Keratinocyte (primary cell): Measurements from ENCODE around the gene C2CD4A. TPM values are rescaled to one million over a fixed set of nuclear protein-coding genes. Genes with fewer than 3 reads are reported as not detected.

Source experiments
- DNase-seq: peaks from one replicate; pipeline ENCODE4 v3.0.0-alpha.2; 2011; ENCODE audit warnings: low read depth, missing footprints, low spot score
- FAIRE-seq: peaks from 2 replicates; lab custom pipeline; 2011; peaks lifted over from hg19 to GRCh38; lab: Jason Lieb, UNC
- H2AFZ ChIP-seq: 2 replicates; pipeline ENCODE4 v1.6.0; 2012; ENCODE audit warnings: low read length, control low read depth, inconsistent platforms; ENCODE audit not compliant: control insufficient read depth
- H3K27ac ChIP-seq: 2 replicates; pipeline ENCODE4 v1.5.1; 2011; ENCODE audit warnings: low read length; ENCODE audit not compliant: control insufficient read depth, insufficient read depth
- H3K27me3 ChIP-seq: 3 replicates; pipeline ENCODE4 v1.6.0; 2011; ENCODE audit warnings: low read length; ENCODE audit not compliant: control insufficient read depth, insufficient read depth; ENCODE audit errors: extremely low read depth
- H3K36me3 ChIP-seq, 2 experiments: 2 replicates in 1 of 2; 3 replicates in 1 of 2; pipeline ENCODE4 v1.5.1; 2011; ENCODE audit warnings: low read length in 2 of 2, mild to moderate bottlenecking in 1 of 2; ENCODE audit not compliant: control insufficient read depth in 2 of 2, insufficient read depth in 2 of 2; ENCODE audit errors: extremely low read depth in 1 of 2
- H3K4me1 ChIP-seq: 3 replicates; pipeline ENCODE4 v1.5.1; 2011; ENCODE audit warnings: low read length; ENCODE audit not compliant: control insufficient read depth, insufficient read depth; ENCODE audit errors: extremely low read depth
- H3K4me2 ChIP-seq: 3 replicates; pipeline ENCODE4 v1.6.0; 2011; ENCODE audit warnings: low read depth, low read length; ENCODE audit not compliant: control insufficient read depth, insufficient read depth; ENCODE audit errors: extremely low read depth
- H3K4me3 ChIP-seq, 3 experiments: fragments of 200-600 bp in 1 of 3; sonication (generic) in 1 of 3; 2 replicates in 2 of 3; 3 replicates in 1 of 3; pipeline ENCODE4 v1.5.1; 2011 to 2016; ENCODE audit warnings: low read length in 3 of 3, mild to moderate bottlenecking in 3 of 3, control low read depth in 2 of 3, inconsistent platforms in 1 of 3, low read depth in 1 of 3, mixed read lengths in 1 of 3, mixed run types in 1 of 3, moderate library complexity in 1 of 3; ENCODE audit not compliant: control insufficient read depth in 2 of 3, insufficient read depth in 2 of 3; ENCODE audit errors: extremely low read depth in 1 of 3
- H3K79me2 ChIP-seq: 2 replicates; pipeline ENCODE4 v1.6.0; 2012; ENCODE audit warnings: low read length; ENCODE audit not compliant: control insufficient read depth, insufficient read depth
- H3K9ac ChIP-seq: 3 replicates; pipeline ENCODE4 v1.6.0; 2011; ENCODE audit warnings: low read length; ENCODE audit not compliant: control insufficient read depth, insufficient read depth; ENCODE audit errors: extremely low read depth
- H3K9me1 ChIP-seq: 3 replicates; pipeline ENCODE4 v1.6.0; 2011; ENCODE audit warnings: low read length; ENCODE audit not compliant: control insufficient read depth, insufficient read depth; ENCODE audit errors: extremely low read depth
- H3K9me3 ChIP-seq: 2 replicates; pipeline ENCODE4 v1.5.1; 2012; ENCODE audit warnings: low read depth, low read length; ENCODE audit not compliant: control insufficient read depth
- H4K20me1 ChIP-seq: 3 replicates; pipeline ENCODE4 v1.6.0; 2011; ENCODE audit warnings: low read length; ENCODE audit not compliant: control insufficient read depth, insufficient read depth; ENCODE audit errors: extremely low read depth
- CTCF ChIP-seq, 3 experiments: IDR thresholded peaks in 1 of 3; conservative IDR thresholded peaks in 1 of 3; optimal IDR thresholded peaks in 1 of 3; 2 replicates in 2 of 3; 3 replicates in 1 of 3; pipeline versions ENCODE3 to v1.5.1; 2011; ENCODE audit warnings: low read length in 3 of 3, mild to moderate bottlenecking in 3 of 3, moderate library complexity in 2 of 3, control low read depth in 1 of 3, inconsistent platforms in 1 of 3; ENCODE audit not compliant: insufficient read depth in 2 of 3; ENCODE audit errors: extremely low read depth in 1 of 3
- EZH2 ChIP-seq: IDR thresholded peaks from one replicate; pipeline ENCODE4 v1.6.1; 2012; ENCODE audit warnings: inconsistent platforms, mild to moderate bottlenecking, low read length, moderate library complexity
- dilution Hi-C: fragments of 300-500 bp; cut with MboI; formaldehyde crosslinking; loops from one replicate; pipeline ENCODE4 v1.7.0; 2020; ENCODE audit warnings: low sequenced_read_pairs; ENCODE audit not compliant: extremely low pct_ligation_motif_present
- polyA plus RNA-seq, 5 experiments: library from polyadenylated mRNA; depleted of rRNA in 3 of 5; stranded (reverse) in 3 of 5; stranded (forward) in 1 of 5; unstranded in 1 of 5; fragments of >200 nt; gene quantifications; 1 replicate in 1 of 5; 2 replicates in 3 of 5; 3 replicates in 1 of 5; pipeline versions ENCODE4 v1.2.1 to v1.2.3, GENCODE V29; 2011 to 2012; ENCODE audit warnings: missing spikeins in 2 of 5, low read depth in 1 of 5, low replicate concordance in 1 of 5

The C2CD4A gene
- polyA plus RNA-seq, 1 donor (not counting 4 experiments of a cell fraction or from before 2014, with no cell fraction given) = not detected

GRCh38 chr15:62063825-62064635 is 2.7 kb upstream of the C2CD4A start:
- H3K79me2 ChIP-seq = peaks cover 9% of the 10 kb centered on the region
- H3K36me3 ChIP-seq = no peaks in the 10 kb centered on the region
- FAIRE-seq = no peak
- no peaks in the 10 kb centered on the region for H3K9me3 ChIP-seq
- no peak for DNase-seq
- H3K9me1 ChIP-seq = no peaks in the 10 kb centered on the region
- H3K27me3 ChIP-seq = peaks cover 5% of the 10 kb centered on the region
- H4K20me1 ChIP-seq = no peaks in the 10 kb centered on the region
- no peak overlapping the region for H3K4me3 ChIP-seq
- peak overlapping the region; percentile 42 for H3K27ac ChIP-seq
- H3K4me2 ChIP-seq = peak overlapping the region; percentile 77
- H3K9ac ChIP-seq = peak overlapping the region; percentile 24
- dilution Hi-C loops = no loop called here
- TF ChIP-seq CTCF (optimal IDR thresholded peaks at IDR 0.05 in 1 of 3, IDR thresholded peaks at IDR 0.05 in 1 of 3, conservative IDR thresholded peaks at IDR 0.05 in 1 of 3; ENCODE audit: extremely low read depth in 1 of 3, insufficient read depth in 2 of 3, low read length in 3 of 3) = no peak
- TF ChIP-seq EZH2 = no peak
- peak overlapping the region; percentile 39 for H2AFZ ChIP-seq
- peaks cover 33% of the 10 kb centered on the region for H3K4me1 ChIP-seq

GRCh38 chr15:62067448-62068044 is 769 bp downstream of the C2CD4A start:
- Histone ChIP-seq H3K4me1 (peaks cover 26% of the 10 kb centered on the region), H3K27ac (no peak overlapping the region)
- TF ChIP-seq EZH2 (peak; percentile 89), CTCF (optimal IDR thresholded peaks at IDR 0.05 in 1 of 3, IDR thresholded peaks at IDR 0.05 in 1 of 3, conservative IDR thresholded peaks at IDR 0.05 in 1 of 3; ENCODE audit: extremely low read depth in 1 of 3, insufficient read depth in 2 of 3, low read length in 3 of 3) (no peak)

More at GRCh38 chr15:62067448-62068044, 769 bp downstream of the C2CD4A start:
- DNase-seq (no peak), FAIRE-seq (no peak)
- Histone ChIP-seq H4K20me1 (no peaks in the 10 kb centered on the region), H3K79me2 (no peaks in the 10 kb centered on the region), H2AFZ (no peak overlapping the region), H3K9me3 (no peaks in the 10 kb centered on the region), H3K4me3 (peak overlapping the region; percentile 0 to 71 (median 14)), H3K36me3 (no peaks in the 10 kb centered on the region), H3K27me3 (peaks cover 5% of the 10 kb centered on the region), H3K9ac (no peak overlapping the region), H3K9me1 (no peaks in the 10 kb centered on the region), H3K4me2 (peak overlapping the region; percentile 70)
- dilution Hi-C loops = no loop called here
